ENCODE data around the gene WASHC1.
"Not testable (repeated sequence)": the region's sequence is repeated elsewhere in the genome, so short reads cannot be mapped to it uniquely, and the experiment has no call there.

GRCh38 chr9:41261-41676, 12.0 kb upstream of the WASHC1 start:
- not testable (repeated sequence) for TF ChIP-seq CTCF, POLR2A (IDR thresholded peaks at IDR 0.05)

All from adrenal gland (tissue), 5 donors.